Adrenal gland (tissue), 5 donors: ENCODE measurements around the gene PTPRN2.

Experiments used
- CTCF ChIP-seq, 6 experiments: fragments of 450-650 bp in 4 of 6; fragments of 200-600 bp in 2 of 6; sonication (generic) in 1 of 6; IDR thresholded peaks; 1 replicate in 5 of 6; 2 replicates in 1 of 6; pipeline versions ENCODE4 v1.5.1 to v1.8.0; 2016 to 2021; ENCODE audit warnings: antibody characterized with exemption in 6 of 6, mild to moderate bottlenecking in 2 of 6, moderate library complexity in 1 of 6
- POLR2A ChIP-seq, 2 donors: fragments of 450-650 bp; IDR thresholded peaks; one replicate each; pipeline ENCODE4 v1.6.1; 2017; ENCODE audit warnings: antibody characterized with exemption in 2 of 2, mild to moderate bottlenecking in 2 of 2, moderate library complexity in 1 of 2
- donor health status: DM: no; HTN: no; CAD: no.

GRCh38 chr7:158400601-158401225 lies 186.9 kb downstream of the PTPRN2 start:
- TF ChIP-seq CTCF (IDR thresholded peaks at IDR 0.05): no peak
- TF ChIP-seq POLR2A (IDR thresholded peaks at IDR 0.05): no peak
